ENCODE measurements around the gene ATG16L1.

Gene ATG16L1

GRCh38 chr2:233281992-233282603 lies 30.6 kb downstream of the ATG16L1 start:
- Histone ChIP-seq H3K36me3 (replicated peaks) (peaks cover 74% of the 10 kb centered on the region), H3K27me3 (replicated peaks) (no peaks in the 10 kb centered on the region), H3K4me3 (ENCODE audit: low read depth, low read length) (no peak overlapping the region), H3K27ac (no peak overlapping the region)
- in situ Hi-C loops (cut with HindIII; ENCODE audit: low pct_ligation_motif_present, low sequenced_read_pairs): no loop called here
- TF ChIP-seq, protein P1, sequence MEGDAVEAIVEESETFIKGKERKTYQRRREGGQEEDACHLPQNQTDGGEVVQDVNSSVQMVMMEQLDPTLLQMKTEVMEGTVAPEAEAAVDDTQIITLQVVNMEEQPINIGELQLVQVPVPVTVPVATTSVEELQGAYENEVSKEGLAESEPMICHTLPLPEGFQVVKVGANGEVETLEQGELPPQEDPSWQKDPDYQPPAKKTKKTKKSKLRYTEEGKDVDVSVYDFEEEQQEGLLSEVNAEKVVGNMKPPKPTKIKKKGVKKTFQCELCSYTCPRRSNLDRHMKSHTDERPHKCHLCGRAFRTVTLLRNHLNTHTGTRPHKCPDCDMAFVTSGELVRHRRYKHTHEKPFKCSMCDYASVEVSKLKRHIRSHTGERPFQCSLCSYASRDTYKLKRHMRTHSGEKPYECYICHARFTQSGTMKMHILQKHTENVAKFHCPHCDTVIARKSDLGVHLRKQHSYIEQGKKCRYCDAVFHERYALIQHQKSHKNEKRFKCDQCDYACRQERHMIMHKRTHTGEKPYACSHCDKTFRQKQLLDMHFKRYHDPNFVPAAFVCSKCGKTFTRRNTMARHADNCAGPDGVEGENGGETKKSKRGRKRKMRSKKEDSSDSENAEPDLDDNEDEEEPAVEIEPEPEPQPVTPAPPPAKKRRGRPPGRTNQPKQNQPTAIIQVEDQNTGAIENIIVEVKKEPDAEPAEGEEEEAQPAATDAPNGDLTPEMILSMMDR (IDR thresholded peaks at IDR 0.05; ENCODE audit: low read depth, low read length, missing control alignments): no peak
- DNase-seq: no peak

- in situ Hi-C loops (cut with HindIII; ENCODE audit: low pct_ligation_motif_present, low sequenced_read_pairs): no loop called here
- peak; percentile 2 for DNase-seq
These were observed 34.4 kb downstream of the ATG16L1 start for GRCh38 chr2:233285921-233286320.

GRCh38 chr2:233287871-233288270 lies 36.4 kb downstream of the ATG16L1 start:
- in situ Hi-C loops (cut with HindIII; ENCODE audit: low pct_ligation_motif_present, low sequenced_read_pairs): no loop called here
- TF ChIP-seq, protein P1 (IDR thresholded peaks at IDR 0.05; ENCODE audit: low read depth, low read length, missing control alignments): no peak

More at GRCh38 chr2:233285921-233286320, 34.4 kb downstream of the ATG16L1 start:
- TF ChIP-seq, protein P1 (IDR thresholded peaks at IDR 0.05; ENCODE audit: low read depth, low read length, missing control alignments): no peak
- Histone ChIP-seq H3K27ac (no peak overlapping the region), H3K36me3 (replicated peaks) (peaks cover 61% of the 10 kb centered on the region), H3K27me3 (replicated peaks) (no peaks in the 10 kb centered on the region), H3K4me3 (ENCODE audit: low read depth, low read length) (no peak overlapping the region)

GRCh38 chr2:233288663-233289062 lies 37.2 kb downstream of the ATG16L1 start:
- peaks cover 66% of the 10 kb centered on the region for H3K36me3 ChIP-seq (replicated peaks)
- H3K27me3 ChIP-seq (replicated peaks): no peaks in the 10 kb centered on the region
- TF ChIP-seq, protein P1 (IDR thresholded peaks at IDR 0.05; ENCODE audit: low read depth, low read length, missing control alignments): no peak
- no peak for DNase-seq
- no peak overlapping the region for H3K4me3 ChIP-seq (ENCODE audit: low read depth, low read length)
- no peak overlapping the region for H3K27ac ChIP-seq
- in situ Hi-C loops (cut with HindIII; ENCODE audit: low pct_ligation_motif_present, low sequenced_read_pairs): no loop called here

More at GRCh38 chr2:233287871-233288270, 36.4 kb downstream of the ATG16L1 start:
- Histone ChIP-seq H3K27ac (no peak overlapping the region), H3K4me3 (ENCODE audit: low read depth, low read length) (no peak overlapping the region), H3K27me3 (replicated peaks) (no peaks in the 10 kb centered on the region), H3K36me3 (replicated peaks) (peaks cover 61% of the 10 kb centered on the region)
- no peak for DNase-seq

GRCh38 chr2:233289648-233290047 lies 38.2 kb downstream of the ATG16L1 start:
- Histone ChIP-seq H3K4me3 (ENCODE audit: low read depth, low read length) (no peak overlapping the region), H3K36me3 (replicated peaks) (peaks cover 74% of the 10 kb centered on the region), H3K27ac (no peak overlapping the region), H3K27me3 (replicated peaks) (no peaks in the 10 kb centered on the region)
- TF ChIP-seq, protein P1 (IDR thresholded peaks at IDR 0.05; ENCODE audit: low read depth, low read length, missing control alignments): no peak
- in situ Hi-C loops (cut with HindIII; ENCODE audit: low pct_ligation_motif_present, low sequenced_read_pairs): no loop called here
- DNase-seq: no peak
